Activated T-cell treated with anti-CD3 and anti-CD28 coated beads for 4 hours (primary cell): ENCODE data around the gene ACAN.

ENCODE experiments used
- DNase-seq: peaks from one replicate; pipeline ENCODE4 v3.0.0-alpha.2; 2020

ACAN gene

DNA sequence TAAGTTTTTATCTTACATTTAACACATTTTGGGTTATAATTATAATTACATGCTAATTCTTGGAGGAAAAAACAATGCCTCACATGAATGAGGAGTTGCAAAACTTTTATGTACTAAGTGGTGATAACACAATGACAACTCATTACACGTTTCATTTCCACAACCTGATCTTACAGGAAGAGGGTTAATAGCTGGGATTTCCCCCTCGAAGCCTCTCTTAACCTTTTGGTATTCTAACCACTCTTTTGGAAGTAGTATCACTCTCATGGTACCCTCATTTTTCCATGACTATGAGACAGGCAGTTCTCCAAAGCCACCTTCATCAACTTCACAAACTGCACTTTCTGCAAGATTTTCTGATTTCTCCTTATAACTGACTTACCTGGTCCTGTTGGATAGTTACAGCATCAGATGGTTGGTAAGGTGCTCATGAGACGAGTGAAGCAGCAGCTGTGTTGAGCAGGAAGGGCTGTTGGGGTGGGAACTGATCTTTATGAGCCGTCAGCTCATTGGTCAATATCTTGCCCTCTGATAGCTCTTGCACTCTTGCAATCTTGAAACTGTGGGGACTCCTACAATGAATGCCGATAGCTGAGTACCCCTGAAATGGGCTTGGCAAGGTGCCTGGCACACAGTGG is 41.6 kb downstream of the ACAN start:
- DNase-seq = no peak

DNA sequence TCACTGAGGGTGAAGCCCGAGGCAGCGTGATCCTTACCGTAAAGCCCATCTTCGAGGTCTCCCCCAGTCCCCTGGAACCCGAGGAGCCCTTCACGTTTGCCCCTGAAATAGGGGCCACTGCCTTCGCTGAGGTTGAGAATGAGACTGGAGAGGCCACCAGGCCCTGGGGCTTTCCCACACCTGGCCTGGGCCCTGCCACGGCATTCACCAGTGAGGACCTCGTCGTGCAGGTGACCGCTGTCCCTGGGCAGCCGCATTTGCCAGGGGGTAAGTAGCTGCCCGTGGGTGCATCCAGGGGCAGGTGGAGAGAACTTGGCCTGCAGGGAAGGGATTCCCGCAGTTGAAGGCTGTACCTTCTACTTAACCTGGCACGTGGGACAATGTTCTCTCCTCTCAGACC is 42.4 kb downstream of the ACAN start:
- no peak for DNase-seq

DNA sequence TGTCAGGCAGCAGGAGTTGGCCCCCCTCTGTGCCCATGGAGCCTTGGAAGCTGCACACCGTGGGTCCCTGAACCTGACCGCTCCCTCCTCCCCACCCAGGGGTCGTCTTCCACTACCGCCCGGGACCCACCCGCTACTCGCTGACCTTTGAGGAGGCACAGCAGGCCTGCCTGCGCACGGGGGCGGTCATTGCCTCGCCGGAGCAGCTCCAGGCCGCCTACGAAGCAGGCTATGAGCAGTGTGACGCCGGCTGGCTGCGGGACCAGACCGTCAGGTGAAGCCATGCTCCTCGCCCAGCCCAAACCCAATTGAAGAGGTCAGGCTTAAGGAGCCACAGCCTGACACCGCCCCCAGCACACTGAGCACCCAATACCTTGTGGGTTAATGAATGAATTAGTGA is 43.9 kb downstream of the ACAN start:
- no peak for DNase-seq

DNA sequence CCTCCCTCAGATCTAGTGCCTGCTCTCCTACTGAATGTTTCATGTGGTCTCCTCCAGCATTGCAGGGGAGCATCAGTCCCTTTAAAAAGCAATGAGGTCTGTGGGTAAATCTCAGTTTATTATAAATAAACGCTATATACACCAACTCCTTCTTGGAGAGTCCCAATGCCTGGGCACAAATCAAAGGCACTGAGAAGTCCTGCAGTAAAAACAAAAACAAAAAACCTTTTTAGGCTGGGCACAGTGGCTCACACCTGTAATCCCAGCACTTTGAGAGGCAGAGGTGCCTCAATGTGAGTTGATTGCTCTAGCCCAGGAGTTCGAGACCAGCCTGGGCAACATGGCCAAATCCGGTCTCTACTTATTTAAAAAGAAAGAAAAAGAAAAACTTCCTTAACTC is 45.0 kb downstream of the ACAN start:
- no peak for DNase-seq

DNA sequence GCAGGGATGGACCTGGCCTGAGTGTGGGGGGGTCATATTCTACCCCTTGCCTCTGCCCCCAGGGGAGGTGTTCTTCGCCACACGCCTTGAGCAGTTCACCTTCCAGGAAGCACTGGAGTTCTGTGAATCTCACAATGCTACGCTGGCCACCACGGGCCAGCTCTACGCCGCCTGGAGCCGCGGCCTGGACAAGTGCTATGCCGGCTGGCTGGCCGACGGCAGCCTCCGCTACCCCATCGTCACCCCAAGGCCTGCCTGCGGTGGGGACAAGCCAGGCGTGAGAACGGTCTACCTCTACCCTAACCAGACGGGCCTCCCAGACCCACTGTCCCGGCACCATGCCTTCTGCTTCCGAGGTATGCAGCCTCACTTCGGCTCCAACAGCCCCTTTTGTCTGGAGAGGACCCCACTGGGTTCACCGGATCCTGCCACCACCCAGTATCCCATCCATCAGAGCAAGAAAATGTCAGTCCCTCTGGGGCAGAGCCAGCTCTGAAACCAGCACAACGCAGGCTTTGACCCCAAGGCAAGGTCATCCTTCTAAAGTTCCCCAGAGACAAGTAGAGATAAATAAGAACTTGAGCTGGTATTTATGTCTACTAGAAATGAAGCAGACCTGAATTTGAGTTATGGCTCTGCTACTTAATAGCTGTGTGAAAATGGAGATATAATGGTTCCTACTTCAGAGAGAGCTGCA is 46.3 kb downstream of the ACAN start:
- DNase-seq = no peak

DNA sequence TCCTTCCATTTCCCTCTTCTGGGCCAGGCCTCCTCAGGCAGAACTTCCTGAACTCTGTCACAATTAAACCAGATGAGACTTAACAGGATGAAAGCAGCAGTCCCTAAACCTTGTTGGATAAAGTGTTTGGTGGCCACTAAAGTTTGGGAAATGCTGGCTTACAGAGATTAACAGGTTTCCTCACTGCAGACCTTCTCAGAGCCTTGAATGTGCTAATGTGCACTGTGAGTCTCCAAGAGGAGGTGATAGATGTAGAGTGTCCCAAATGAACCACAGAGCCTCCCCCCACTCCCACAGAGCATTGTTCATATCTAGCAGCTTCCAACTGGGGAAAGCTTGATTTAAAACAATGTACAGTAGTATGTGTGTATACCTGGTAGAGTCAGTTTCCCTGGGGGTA is 49.2 kb downstream of the ACAN start:
- DNase-seq = no peak

DNA sequence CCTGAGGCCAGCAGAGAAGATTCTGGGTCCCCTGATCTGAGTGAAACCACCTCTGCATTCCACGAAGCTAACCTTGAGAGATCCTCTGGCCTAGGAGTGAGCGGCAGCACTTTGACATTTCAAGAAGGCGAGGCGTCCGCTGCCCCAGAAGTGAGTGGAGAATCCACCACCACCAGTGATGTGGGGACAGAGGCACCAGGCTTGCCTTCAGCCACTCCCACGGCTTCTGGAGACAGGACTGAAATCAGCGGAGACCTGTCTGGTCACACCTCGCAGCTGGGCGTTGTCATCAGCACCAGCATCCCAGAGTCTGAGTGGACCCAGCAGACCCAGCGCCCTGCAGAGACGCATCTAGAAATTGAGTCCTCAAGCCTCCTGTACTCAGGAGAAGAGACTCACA is 55.7 kb downstream of the ACAN start:
- no peak for DNase-seq

DNA sequence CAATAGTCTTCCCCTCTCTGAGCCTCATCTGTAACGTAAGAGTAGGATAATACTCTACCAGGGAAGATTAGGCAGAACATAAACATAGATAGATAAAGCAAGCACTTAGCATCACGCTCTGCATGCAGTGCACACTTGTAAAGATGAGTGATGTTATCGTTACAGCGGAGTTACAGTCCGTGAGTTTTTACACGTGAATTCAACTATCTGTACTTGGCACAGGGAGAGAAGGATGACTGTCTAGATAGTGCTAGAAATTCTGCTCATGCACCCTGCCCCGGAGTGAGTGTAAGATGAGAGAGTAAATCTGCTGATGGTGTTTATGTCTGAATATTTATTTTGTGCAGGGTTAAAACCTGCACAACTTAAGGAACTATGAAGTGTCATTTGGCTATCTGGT is 56.3 kb downstream of the ACAN start:
- DNase-seq = no peak

DNA sequence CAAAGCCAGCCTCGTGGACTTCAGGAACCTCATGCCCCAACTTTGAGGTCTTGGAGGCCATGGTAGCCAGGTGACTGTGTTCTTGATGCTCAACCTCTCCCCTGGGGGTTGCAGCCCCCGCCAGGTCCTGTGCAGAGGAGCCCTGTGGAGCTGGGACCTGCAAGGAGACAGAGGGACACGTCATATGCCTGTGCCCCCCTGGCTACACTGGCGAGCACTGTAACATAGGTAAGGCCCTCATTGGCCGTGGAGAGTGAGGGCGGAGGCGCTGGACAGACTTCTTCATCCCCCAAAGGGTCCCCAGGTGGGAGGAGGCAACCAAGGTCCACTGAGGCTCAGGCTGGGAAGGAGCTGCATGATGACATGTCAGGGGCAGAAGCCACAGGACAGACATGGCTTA is 57.0 kb downstream of the ACAN start:
- DNase-seq = no peak

DNA sequence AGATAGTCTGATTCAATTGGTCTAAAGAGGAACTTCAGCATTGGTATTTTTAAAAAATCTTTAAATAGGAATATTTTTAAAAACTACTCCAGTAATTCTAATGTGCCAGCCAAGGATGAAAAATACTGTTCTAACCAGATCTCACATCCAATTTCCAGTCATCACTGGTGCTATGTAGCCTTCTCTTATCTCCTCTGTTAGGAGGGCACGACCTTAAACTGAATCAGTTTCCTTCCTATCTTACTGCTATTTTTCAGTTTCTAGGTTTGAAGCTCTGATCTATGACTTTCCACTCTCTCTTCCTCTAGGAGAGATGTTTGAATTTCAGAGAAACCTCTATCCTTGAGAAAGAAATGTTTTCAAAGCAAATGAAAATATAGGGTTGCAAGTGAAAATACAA is 60.2 kb downstream of the ACAN start:
- no peak for DNase-seq

DNA sequence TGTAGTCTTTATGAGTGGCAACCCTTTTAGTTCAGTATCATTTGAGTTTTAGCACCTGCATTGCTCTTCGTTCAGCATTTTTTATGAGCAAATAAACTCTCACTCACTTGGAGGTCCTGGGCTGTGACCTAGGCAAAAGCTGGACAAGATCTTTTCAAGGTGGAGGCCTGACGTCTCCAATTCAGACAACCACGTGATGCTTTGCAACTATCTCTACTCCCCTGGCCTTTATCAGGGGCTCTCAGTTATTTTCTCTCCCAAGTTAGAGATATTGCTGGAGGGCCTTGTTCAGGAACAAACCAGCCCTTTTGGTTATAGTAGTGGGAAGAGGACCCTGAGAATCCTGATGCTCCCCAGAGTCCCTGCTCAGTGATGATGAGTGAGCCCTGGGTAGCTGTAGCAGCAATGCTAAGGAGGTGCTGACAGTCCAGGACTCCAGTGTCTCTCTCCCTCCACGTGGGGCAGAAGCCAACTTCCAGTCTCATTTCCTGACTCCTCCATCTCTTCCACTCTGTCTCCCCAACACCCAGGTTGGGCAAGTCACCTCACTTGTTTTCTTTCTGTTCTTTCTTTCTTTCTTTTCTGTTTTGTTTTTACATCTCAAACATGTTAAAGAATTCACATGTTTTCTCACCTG is 61.7 kb downstream of the ACAN start:
- DNase-seq = no peak

DNA sequence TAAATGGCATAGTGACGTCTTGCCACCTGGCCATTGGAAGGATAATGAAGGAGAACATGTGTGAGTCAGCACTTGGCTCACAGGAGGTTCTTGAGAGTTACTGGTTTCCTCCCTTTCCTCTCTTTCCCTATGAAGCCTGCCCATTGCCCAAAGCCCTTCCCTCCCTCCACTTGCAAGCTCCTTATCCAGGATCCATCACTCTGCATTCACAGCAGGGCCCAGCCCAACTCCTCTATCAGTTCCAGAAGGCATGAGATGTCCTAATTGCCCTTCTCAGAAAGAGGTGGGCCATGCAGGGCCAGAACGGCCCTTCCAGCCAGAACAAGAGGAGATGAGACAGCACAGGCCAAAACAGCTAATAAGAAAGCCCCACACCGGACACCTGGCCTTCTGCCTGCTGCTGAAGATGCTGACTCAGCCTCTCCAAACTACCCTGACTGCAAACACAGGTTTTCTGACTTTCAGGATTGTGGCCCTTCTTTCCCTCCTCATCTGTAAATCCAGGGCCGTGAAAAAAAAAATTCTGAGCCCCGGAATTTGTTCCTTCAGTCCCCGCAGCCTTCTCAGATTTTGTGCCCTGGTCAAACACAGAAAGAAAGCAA is 62.4 kb downstream of the ACAN start:
- DNase-seq = no peak

DNA sequence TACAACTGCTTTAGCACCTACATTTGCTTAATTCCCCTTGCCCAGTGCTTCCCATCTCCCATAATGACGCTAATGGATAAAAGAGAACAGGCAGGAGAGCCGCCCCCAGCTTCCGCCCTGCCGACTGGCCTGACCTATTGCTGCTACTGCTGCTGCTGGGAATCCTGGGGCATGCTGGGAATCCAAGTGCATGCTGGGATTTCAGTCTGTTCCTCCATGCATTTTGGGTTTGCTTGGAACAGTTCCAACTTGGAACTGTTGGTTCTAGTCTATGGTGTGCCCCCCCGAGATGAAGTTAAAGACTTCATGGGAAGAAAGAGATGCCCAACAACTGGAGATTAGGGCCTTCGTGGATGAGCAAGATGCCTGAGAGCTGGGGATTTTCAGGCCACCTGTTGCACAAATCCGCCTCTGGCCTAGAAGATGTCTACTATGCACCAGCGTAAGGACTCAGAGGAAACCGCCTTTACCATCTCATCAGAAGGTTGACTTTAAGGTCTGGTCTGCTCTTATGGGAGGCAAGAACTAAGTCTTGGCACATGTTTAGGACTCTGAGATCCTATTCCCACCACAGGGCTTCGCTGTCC is 63.2 kb downstream of the ACAN start:
- no peak for DNase-seq

DNA sequence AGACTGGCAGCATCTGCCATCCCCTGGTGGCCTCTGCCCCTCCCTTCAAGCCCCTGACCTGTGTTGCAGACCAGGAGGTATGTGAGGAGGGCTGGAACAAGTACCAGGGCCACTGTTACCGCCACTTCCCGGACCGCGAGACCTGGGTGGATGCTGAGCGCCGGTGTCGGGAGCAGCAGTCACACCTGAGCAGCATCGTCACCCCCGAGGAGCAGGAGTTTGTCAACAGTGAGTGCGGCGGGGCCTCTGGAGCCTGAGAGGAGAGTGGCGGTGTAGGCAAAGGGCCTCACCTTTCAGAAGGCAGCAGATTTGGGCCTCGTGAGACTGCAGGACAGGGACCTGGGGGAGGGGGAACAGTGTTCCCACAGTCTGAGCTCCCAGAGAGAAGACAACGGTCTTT is 68.1 kb downstream of the ACAN start:
- no peak for DNase-seq

DNA sequence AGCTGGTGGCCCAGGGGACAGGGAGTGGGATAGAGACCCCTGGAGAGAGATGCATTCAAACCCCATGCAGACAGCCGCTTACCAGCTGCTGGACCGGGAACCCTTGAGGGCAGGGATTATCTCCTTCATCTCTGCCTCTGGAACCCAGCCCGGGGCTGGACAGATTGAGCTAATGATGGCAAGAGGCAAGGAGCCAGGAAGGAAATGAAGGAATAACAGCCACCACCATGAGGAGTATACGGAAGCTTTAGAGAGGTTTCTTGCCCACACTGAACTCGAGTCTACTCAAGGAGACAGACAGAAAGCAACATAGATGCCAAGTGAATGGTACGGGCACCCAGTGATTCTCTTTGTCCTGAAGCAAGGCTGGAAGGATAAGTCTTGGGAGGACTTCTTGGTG is 68.9 kb downstream of the ACAN start:
- DNase-seq = no peak

DNA sequence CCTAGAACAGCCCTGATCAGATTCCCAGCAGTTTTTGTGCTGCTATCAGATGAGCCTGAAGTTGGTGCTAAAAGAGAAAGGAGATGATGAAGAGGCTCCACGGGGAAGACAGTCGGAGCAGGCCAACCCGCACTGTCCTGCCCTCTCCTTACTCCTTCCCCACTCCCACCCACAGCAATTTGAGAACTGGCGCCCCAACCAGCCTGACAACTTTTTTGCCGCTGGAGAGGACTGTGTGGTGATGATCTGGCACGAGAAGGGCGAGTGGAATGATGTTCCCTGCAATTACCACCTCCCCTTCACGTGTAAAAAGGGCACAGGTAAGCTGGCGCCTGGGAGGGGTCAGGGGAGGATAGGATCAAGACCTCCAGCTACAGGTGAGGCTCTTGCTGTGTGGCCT is 69.5 kb downstream of the ACAN start:
- no peak for DNase-seq

DNA sequence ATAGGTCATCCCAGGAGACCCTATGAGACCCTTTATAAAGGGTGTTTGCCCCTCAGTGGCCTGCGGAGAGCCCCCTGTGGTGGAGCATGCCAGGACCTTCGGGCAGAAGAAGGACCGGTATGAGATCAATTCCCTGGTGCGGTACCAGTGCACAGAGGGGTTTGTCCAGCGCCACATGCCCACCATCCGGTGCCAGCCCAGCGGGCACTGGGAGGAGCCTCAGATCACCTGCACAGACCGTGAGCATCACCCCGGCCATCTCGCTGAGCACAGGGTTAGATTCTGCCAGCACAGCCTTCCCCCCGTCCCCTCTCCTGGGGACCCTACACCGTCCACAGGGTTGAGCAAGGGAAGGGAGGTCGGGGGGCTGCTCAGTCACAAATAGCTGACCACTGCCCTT is 70.5 kb downstream of the ACAN start:
- DNase-seq = no peak

DNA sequence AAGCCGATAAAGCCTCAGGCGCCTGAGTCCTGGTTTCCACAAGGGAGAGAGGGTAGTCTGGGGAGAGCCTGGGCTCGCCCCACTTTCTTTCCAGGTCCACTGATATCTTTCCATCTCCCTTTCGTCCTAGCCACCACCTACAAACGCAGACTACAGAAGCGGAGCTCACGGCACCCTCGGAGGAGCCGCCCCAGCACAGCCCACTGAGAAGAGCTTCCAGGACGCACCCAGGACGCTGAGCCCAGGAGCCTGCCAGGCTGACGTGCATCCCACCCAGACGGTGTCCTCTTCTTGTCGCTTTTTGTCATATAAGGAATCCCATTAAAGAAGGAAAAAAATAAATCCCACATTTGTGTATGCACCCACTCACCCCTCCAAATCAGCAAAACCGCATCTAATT is 71.0 kb downstream of the ACAN start:
- no peak for DNase-seq

DNA sequence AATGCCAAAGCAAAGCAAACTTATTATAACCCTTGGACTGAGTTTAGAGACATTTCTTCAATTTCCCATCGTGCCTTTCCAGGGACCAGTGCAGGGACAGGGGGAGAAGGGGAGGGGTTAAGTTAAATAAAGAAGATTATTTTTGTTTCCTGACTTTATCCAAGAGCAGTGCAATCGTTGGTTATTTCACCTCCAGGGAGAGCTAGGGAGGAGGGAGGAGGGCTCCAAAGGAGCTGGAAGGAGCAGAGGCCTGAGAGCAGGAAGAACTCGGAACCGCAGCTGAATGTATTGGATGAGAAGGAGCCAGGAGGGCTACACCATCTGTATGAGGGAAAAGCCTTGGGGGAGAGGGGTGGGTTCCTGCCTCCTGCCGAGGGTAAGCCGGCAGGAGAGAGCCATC is 71.4 kb downstream of the ACAN start:
- no peak for DNase-seq

DNA sequence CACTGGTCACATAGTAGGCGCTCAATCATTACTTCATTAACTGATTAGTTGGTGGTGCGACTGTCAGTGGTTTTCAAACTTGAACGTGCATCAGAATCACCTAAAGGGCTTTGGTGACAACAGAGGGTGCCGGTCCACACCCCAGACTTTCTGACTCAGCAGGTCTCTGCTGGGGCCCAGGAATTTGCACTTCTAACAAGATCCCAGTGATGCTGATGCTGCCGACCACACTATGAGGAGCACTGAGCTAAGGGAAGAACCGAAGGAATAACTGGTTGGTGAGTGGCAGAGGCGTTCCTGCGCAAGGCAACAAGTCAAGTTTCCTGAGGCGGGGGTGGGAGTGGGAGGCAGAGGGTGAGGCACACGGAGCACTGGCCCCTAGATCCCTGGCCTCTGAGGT is 73.3 kb downstream of the ACAN start:
- DNase-seq = no peak

DNA sequence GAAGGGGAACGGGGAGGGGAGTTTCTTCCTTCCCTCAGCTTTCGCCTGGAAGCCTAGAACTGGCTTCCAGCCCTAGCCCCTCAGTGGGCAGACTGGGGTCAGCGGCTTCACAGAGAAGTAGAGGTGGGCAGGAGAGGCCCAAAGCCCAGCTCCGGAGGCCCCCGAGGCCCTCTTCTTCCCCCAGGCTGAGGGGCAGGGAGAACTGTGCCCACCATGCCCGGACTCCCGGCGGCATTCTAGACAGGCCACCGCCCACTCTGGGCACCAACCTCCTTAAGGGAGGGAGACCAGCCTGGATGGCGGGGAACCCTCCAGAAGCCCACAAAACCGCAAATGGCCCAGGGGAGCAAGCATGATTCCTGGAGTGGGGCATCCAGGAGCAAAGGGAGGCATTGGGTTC is 74.2 kb downstream of the ACAN start:
- no peak for DNase-seq

DNA sequence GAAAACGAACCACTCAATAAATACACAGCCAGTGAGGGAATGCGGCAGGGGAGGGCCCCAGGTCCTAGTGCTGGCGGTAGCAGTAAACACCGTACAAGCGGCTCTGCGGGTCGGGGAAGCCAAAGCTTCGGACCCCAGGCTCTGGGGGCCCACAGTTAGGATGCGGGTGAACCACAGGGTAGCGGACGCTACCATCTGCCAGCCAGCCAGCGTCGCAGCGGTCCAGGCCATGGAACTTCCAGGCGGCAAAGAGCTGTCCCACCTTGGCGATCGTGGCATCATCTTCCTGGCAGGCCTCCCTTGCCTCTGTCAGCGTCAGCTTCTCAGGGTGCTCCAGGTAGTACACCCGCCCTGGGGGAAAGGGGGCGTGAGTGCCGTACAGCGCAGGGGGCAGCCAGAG is 74.7 kb downstream of the ACAN start:
- DNase-seq = no peak

DNA sequence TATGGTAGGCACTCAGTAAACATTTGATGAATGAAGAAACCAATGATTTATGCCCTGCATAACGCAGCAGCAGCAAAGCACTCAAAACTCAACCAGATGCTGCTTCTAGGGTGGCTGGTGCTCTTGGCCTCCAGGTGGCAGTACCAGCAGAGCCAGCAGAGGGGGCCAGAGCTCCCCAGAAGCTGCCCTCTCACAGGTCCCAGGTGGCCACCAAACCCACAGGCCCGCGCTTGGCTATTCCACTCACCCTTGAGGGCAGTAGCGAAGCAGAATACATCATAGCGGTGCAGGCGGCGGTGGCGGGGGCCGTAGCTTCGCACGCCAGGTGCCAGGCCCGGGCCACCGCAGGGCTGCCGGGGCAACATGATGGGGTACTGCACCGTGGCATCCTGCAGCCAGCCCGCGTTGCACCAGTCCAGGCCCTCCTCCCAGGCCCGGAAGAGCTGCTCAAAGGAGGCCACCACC is 75.5 kb downstream of the ACAN start:
- DNase-seq = no peak
